Astrocyte of the cerebellum (primary cell): ENCODE data around the gene KIAA1614.

Experiments
- DNase-seq: peaks from one replicate; pipeline ENCODE4 v3.0.0-alpha.2; 2011; ENCODE audit warnings: low read depth
- H3K4me3 ChIP-seq: 2 replicates; pipeline ENCODE4 v1.5.1; 2011; ENCODE audit warnings: mild to moderate bottlenecking, low read depth, low read length, moderate library complexity
- in situ Hi-C: cut with HindIII; loops from 2 replicates; pipeline ENCODE4 v1.10.0; 2017; ENCODE audit warnings: low sequenced_read_pairs
- TF ChIP-seq, protein P1 (sequence below): IDR thresholded peaks from 2 replicates; pipeline ENCODE4 v1.5.1; 2012; ENCODE audit warnings: low read length, low read depth, moderate library complexity, mild to moderate bottlenecking; ENCODE audit errors: missing control alignments

KIAA1614 gene

DNA sequence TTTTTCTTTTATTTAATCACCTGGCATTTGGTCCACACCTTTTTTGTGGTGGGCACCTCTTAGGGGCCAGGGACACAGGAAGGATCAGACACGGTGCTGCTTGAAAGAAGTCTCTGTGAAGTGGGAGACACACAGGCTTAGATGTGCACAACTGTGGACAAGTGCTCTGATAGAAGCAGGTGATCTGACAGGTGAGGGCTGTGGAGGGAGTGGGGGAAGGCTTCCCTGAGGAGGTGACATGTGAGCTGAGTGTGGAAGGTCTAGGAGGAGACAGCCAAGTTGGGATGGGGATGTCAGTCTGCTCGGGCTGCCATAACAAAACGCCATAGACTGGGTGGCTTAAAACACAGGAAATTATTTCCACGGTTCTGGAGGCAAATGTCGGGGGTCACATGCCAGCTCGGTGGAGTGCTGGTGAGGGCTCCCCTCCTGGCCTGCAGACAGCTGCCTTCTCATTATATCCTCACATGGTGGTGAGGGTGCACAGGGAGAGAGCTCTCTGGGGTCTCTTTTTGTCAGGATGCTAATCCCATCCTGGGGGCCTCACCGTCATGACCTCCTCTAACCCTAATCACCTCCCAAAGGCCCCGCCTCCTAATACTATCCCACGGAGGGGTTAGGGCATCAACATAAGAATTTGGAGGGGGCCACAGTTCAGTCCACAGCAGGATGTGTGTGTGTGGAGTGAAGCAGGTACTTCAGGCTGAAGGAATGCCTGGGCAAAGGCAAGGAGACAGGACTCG is 5.2 kb upstream of the KIAA1614 start:
- no peak for DNase-seq
- in situ Hi-C loops, result loop anchor here (25.0 kb wide), 1 partner anchor 105 kb away; the partner anchor contains the start of gene STX6
- no peak overlapping the region for H3K4me3 ChIP-seq
- TF ChIP-seq, protein P1, sequence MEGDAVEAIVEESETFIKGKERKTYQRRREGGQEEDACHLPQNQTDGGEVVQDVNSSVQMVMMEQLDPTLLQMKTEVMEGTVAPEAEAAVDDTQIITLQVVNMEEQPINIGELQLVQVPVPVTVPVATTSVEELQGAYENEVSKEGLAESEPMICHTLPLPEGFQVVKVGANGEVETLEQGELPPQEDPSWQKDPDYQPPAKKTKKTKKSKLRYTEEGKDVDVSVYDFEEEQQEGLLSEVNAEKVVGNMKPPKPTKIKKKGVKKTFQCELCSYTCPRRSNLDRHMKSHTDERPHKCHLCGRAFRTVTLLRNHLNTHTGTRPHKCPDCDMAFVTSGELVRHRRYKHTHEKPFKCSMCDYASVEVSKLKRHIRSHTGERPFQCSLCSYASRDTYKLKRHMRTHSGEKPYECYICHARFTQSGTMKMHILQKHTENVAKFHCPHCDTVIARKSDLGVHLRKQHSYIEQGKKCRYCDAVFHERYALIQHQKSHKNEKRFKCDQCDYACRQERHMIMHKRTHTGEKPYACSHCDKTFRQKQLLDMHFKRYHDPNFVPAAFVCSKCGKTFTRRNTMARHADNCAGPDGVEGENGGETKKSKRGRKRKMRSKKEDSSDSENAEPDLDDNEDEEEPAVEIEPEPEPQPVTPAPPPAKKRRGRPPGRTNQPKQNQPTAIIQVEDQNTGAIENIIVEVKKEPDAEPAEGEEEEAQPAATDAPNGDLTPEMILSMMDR, result no peak

DNA sequence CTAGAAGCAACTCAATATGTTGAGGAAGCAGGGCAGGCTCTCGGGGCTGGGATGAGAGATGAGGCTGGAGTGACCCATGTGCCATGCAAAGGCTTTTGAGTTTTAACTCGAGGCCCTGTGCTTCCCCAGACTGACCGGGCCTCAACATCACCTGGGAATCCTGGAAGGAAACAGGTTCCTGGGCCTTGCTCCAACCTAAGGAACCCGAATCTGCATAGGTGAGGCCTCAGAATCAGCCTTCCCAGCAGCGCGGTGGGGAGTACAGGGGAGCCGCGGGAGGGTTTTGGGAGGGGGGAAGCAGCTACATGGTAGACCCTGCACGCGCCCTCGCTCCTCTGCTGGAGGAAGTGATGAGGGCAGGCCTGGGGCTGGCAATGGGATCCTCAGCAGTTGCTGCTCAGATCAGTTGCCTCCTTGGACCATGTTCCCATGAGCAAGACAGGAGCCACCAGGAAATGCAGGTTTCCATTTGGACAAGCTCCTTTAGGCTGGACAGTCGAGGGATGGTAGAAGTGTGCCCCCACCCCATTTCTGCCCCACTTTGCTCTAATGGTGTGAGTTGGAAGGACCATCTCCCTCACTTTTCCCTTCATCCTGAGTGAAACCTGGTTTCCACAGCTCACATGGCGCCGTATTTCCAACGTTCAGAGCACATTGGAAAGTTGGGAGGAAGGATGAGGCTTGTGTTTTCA is 4.5 kb upstream of the KIAA1614 start:
- no peak for DNase-seq
- TF ChIP-seq, protein P1, result no peak
- no peak overlapping the region for H3K4me3 ChIP-seq
- in situ Hi-C loops, result loop anchor here (25.0 kb wide), 1 partner anchor 104 kb away; the partner anchor contains the start of gene STX6

DNA sequence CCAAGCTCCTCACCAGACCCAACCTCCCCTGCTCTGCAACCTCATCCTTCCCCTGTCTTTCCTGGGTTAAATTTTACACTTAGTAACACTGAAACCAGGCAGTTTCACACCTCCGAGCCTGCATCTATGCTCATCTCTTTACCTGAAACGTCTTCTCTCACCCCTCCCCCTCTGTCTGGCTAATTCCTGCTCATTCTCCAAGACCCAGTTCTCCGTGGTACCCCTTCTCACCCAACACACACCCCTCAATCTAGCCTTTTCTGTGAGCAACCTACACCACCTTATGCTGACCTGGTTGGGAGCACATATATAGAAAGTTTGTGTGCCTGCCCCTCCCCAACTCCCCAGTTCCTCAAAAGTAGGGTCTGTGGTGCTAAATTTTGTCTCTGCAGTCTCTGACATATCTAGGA is 3.7 kb upstream of the KIAA1614 start:
- H3K4me3 ChIP-seq, result no peak overlapping the region
- in situ Hi-C loops, result loop anchor here (25.0 kb wide), 1 partner anchor 103 kb away; the partner anchor contains the start of gene STX6
- no peak for DNase-seq
- TF ChIP-seq, protein P1, result no peak

DNA sequence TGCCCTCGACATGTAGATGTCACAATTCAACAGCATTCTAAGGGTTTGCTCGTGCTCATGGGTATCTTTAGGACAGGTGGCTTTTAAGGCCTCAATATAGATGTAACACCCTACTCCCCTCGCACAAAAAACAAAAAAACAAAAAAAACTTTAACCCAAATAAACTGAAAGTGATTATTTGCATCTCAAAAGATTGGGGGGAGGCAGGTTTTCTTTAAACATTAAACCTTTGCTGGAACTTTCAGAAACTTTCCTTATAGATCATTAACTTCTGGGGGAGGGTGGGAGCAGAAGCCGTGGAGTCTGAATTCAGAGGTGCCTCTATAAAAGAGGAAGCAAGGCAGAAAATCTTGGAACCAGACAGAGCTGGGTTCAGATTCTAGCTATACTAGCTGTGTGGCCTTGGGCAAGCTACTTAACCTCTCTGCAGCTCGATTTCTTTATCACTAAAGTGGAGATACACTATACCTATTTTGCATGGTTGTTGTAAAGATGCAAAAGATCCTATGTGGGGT is 3.2 kb upstream of the KIAA1614 start:
- no peak for DNase-seq
- H3K4me3 ChIP-seq, result no peak overlapping the region
- TF ChIP-seq, protein P1, result no peak
- in situ Hi-C loops, result loop anchor here (25.0 kb wide), 1 partner anchor 103 kb away; the partner anchor contains the start of gene STX6

DNA sequence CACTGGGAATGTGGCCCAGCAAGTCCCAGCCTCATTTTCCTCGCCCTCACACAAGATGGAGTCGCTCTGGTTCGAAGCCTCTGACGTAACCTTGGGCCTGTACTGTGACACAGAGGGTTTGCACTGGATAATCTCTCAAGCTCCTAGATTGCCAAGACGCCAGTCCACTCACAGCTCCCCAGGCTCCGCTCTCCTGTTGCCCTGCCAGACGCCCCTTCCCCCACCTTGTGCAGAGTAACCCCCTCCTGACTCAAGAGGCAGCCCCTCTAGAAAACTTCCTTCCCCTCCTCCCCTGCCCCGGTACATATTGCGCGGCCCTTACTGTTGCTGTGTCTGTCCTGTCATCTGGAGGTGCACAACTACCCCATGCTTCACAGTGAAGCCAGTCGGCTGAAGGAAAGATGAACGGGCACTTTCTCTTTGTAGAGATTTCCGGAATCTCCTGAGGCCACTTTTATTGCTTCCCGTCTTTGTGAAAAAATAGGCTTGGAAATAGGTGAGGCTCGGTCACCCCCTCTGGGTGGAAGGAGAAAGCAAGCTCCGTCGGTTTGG is 981 bp upstream of the KIAA1614 start:
- TF ChIP-seq, protein P1, result no peak
- DNase-seq, result no peak
- peak overlapping the region; percentile 46 for H3K4me3 ChIP-seq
- in situ Hi-C loops, result loop anchor here (25.0 kb wide), 1 partner anchor 101 kb away; the partner anchor contains the start of gene STX6

DNA sequence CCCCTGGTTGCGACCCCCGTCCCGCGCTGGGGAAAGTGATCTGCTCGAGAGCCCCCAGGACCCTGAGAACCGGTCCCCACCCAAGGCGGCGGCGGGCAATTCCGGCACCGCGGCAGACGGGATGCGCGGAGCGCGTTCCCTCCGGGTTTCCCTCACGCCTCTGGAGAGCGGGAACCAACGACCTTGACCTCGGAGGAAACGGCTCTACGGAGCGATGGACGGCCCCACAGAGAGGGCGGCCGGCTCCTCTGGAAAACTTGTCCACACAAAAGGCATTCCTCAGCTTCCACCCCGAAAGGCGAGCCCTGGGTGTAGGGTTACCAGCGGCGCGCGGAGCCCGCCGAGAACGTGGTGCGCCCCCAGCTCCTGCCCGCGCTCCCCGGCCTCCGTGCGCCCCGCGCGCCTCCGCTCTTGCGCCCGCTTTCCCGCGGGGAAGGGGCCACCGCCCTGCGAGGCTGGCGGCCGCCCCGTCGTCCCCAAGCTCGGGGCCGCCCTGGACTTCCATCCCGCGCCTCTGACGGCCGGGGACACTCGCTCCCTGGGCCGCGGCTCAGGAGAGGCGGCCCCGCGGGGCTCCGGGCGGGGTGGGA is 391 bp upstream of the KIAA1614 start:
- in situ Hi-C loops, result loop anchor here (25.0 kb wide), 1 partner anchor 100 kb away; the partner anchor contains the start of gene STX6
- H3K4me3 ChIP-seq, result peak overlapping the region; percentile 46
- no peak for DNase-seq
- TF ChIP-seq, protein P1, result no peak
